HepG2 (cell line): Measurements from ENCODE around the gene SLC25A45. TPM values are rescaled to one million over a fixed set of nuclear protein-coding genes. Genes with fewer than 3 reads are reported as not detected.

ENCODE experiments used
- FOXK1 ChIP-seq: sonication (generic); formaldehyde crosslinking; IDR thresholded peaks from 2 replicates; pipeline ENCODE4 v1.4.0; 2020; ENCODE audit warnings: low read depth, missing genetic modification reagents, borderline replicate concordance
- HDAC1 ChIP-seq: sonication (generic); formaldehyde crosslinking; IDR thresholded peaks from 2 replicates; pipeline ENCODE4 v1.5.1; 2020; ENCODE audit warnings: mild to moderate bottlenecking, missing genetic modification reagents
- IKZF4 ChIP-seq: sonication (generic); formaldehyde crosslinking; IDR thresholded peaks from 2 replicates; pipeline ENCODE4 v1.5.1; 2020; ENCODE audit warnings: borderline replicate concordance, mild to moderate bottlenecking, low read depth, missing genetic modification reagents; ENCODE audit errors: not compliant biosample characterization
- KDM2A ChIP-seq: sonication (generic); formaldehyde crosslinking; IDR thresholded peaks from 2 replicates; pipeline ENCODE4 v1.4.0; 2020; ENCODE audit warnings: low read depth, missing genetic modification reagents, borderline replicate concordance
- RCOR2 ChIP-seq: IDR thresholded peaks from 2 replicates; pipeline ENCODE4 v1.6.1; 2016; ENCODE audit warnings: missing biosample characterization, missing genetic modification reagents
- SALL2 ChIP-seq: sonication (generic); formaldehyde crosslinking; IDR thresholded peaks from 2 replicates; pipeline ENCODE4 v1.8.1; 2023; ENCODE audit warnings: mild to moderate bottlenecking, missing genetic modification reagents, inconsistent platforms
- SIX4 ChIP-seq: sonication (generic); formaldehyde crosslinking; IDR thresholded peaks from 2 replicates; pipeline ENCODE4 v1.4.0; 2020; ENCODE audit warnings: missing genetic modification reagents
- SRSF9 ChIP-seq: fragments of 200-400 bp; formaldehyde crosslinking; IDR thresholded peaks from 2 replicates; pipeline ENCODE4 v1.6.1; 2018; ENCODE audit warnings: borderline replicate concordance, mild to moderate bottlenecking, low read depth, low read length; ENCODE audit not compliant: insufficient read depth, poor library complexity, severe bottlenecking
- ZBTB33 ChIP-seq: sonication (generic); formaldehyde crosslinking; IDR thresholded peaks from 2 replicates; pipeline ENCODE4 v1.4.0; 2020; ENCODE audit warnings: missing genetic modification reagents
- ZNF512 ChIP-seq: sonication (generic); formaldehyde crosslinking; IDR thresholded peaks from 2 replicates; pipeline ENCODE4 v1.4.0; 2020; ENCODE audit warnings: mild to moderate bottlenecking, missing genetic modification reagents
- ZNF570 ChIP-seq: sonication (generic); formaldehyde crosslinking; IDR thresholded peaks from 2 replicates; pipeline ENCODE4 v1.4.0; 2020; ENCODE audit warnings: mild to moderate bottlenecking, missing genetic modification reagents, borderline replicate concordance
- ZNF574 ChIP-seq: sonication (generic); formaldehyde crosslinking; IDR thresholded peaks from 2 replicates; pipeline ENCODE4 v1.4.0; 2020; ENCODE audit warnings: missing genetic modification reagents
- ZNF615 ChIP-seq: sonication (generic); formaldehyde crosslinking; IDR thresholded peaks from 2 replicates; pipeline ENCODE4 v1.5.0; 2020; ENCODE audit warnings: mild to moderate bottlenecking, missing genetic modification reagents, borderline replicate concordance
- ZNF792 ChIP-seq: IDR thresholded peaks from 2 replicates; pipeline ENCODE4 v1.6.1; 2016
- ZSCAN31 ChIP-seq: sonication (generic); formaldehyde crosslinking; IDR thresholded peaks from 2 replicates; pipeline ENCODE4 v1.5.0; 2020; ENCODE audit warnings: low read depth, mild to moderate bottlenecking, missing genetic modification reagents
- polyA plus RNA-seq, 8 experiments: library from polyadenylated mRNA; depleted of rRNA in 3 of 8; stranded (reverse) in 7 of 8; unstranded in 1 of 8; fragments of >200 nt; fragmentation: Illumina TruSeq in 4 of 8; extraction: Trizol in 4 of 8; gene quantifications; 2 replicates each; pipeline versions ENCODE4 v1.2.1 to v1.2.3, GENCODE V29; 2011 to 2016; ENCODE audit warnings: low read depth in 4 of 8, missing spikeins in 1 of 8, mixed read lengths in 1 of 8; ENCODE audit not compliant: insufficient read depth in 1 of 8
- total RNA-seq, 5 experiments: library from RNA; depleted of rRNA; stranded (reverse); fragments of >200 nt; fragmentation: Illumina TruSeq; extraction: Trizol; gene quantifications; 2 replicates each; pipeline ENCODE4 v1.2.3, GENCODE V29; 2016; ENCODE audit warnings: low read depth in 1 of 5

SLC25A45 gene
- total and polyA plus RNA-seq, 2 of the 13 experiments (the other 11 are each of a cell fraction or from before 2014, with no cell fraction given): 1.2 to 3.4 TPM

GRCh38 chr11:65386307-65387140, 4.1 kb upstream of the SLC25A45 start, which contains the start of gene FRMD8 (continued):
- TF ChIP-seq ZBTB33 (CRISPR knock-in tag): no peak
- peak; percentile 82 for TF ChIP-seq HDAC1
- TF ChIP-seq ZNF615: no peak
- peak; percentile 35; the same call in 1 of the 2 replicates for TF ChIP-seq SALL2 (CRISPR knock-in tag)
- no peak for TF ChIP-seq SRSF9
- TF ChIP-seq ZNF512: no peak
- TF ChIP-seq ZNF792 (CRISPR knock-in tag): no peak
- peak; percentile 66; the same call in 1 of the 2 replicates for TF ChIP-seq ZSCAN31 (CRISPR knock-in tag)
- TF ChIP-seq RCOR2 (CRISPR knock-in tag): no peak
- TF ChIP-seq ZNF574 (CRISPR knock-in tag): peak; percentile 18; the same call in 1 of the 2 replicates
- TF ChIP-seq IKZF4: no peak
- TF ChIP-seq ZNF570 (CRISPR knock-in tag): no peak
- TF ChIP-seq FOXK1 (CRISPR knock-in tag): no peak
- TF ChIP-seq SIX4 (CRISPR knock-in tag): no peak
- TF ChIP-seq KDM2A (CRISPR knock-in tag): peak; percentile 45
